GM21381 (cell line): Measurements from ENCODE around the gene VPS52.
"Not testable (repeated sequence)": the region's sequence is repeated elsewhere in the genome, so short reads cannot be mapped to it uniquely, and the experiment has no call there.

Experiments
- ATAC-seq: cut with Tn5 transposase; IDR thresholded peaks from one replicate; pipeline ENCODE4 v1.9.1; 2021; ENCODE audit warnings: mild to moderate bottlenecking, moderate library complexity; ENCODE audit not compliant: unreplicated experiment

VPS52 gene

GRCh38 chr6:33285214-33285613 lies 13.5 kb upstream of the VPS52 start:
- ATAC-seq = not testable (repeated sequence)

GRCh38 chr6:33280539-33280938 lies 8.9 kb upstream of the VPS52 start:
- no peak for ATAC-seq

- ATAC-seq = no peak
Observed at GRCh38 chr6:33279971-33280511, 8.4 kb upstream of the VPS52 start.

- ATAC-seq = no peak
Observed at GRCh38 chr6:33279257-33279695, 7.6 kb upstream of the VPS52 start.

GRCh38 chr6:33278810-33279209 lies 7.1 kb upstream of the VPS52 start:
- no peak for ATAC-seq

GRCh38 chr6:33278392-33278741 lies 6.7 kb upstream of the VPS52 start:
- no peak for ATAC-seq

- no peak for ATAC-seq
Observed at GRCh38 chr6:33277663-33278391, 6.2 kb upstream of the VPS52 start.

GRCh38 chr6:33276864-33277662 lies 5.4 kb upstream of the VPS52 start, which contains the start of gene B3GALT4:
Gene B3GALT4, plus strand, starts transcription at chr6:33277123. Its CDS starts 297 bp downstream, at chr6:33277420.
- ATAC-seq = peak; percentile 53

- no peak for ATAC-seq
Observed at GRCh38 chr6:33276581-33276863, 4.8 kb upstream of the VPS52 start.

- not testable (repeated sequence) for ATAC-seq
Observed at GRCh38 chr6:33275795-33276580, 4.3 kb upstream of the VPS52 start.

- ATAC-seq = no peak
Observed at GRCh38 chr6:33273924-33274902, 2.5 kb upstream of the VPS52 start.

- ATAC-seq = no peak
Observed at GRCh38 chr6:33273129-33273923, 1.6 kb upstream of the VPS52 start.

- ATAC-seq = no peak
Observed at GRCh38 chr6:33272275-33273128, 826 bp upstream of the VPS52 start.

- ATAC-seq = no peak
Observed at GRCh38 chr6:33271117-33271467, 584 bp downstream of the VPS52 start.

- no peak for ATAC-seq
Observed at GRCh38 chr6:33264015-33264414, 7.7 kb downstream of the VPS52 start.

- not testable (repeated sequence) for ATAC-seq
Observed at GRCh38 chr6:33262490-33262889, 9.2 kb downstream of the VPS52 start.

GRCh38 chr6:33259032-33259431 lies 12.6 kb downstream of the VPS52 start:
- ATAC-seq = no peak

GRCh38 chr6:33254591-33254990 lies 17.1 kb downstream of the VPS52 start:
- ATAC-seq = no peak

- ATAC-seq = no peak
Observed at GRCh38 chr6:33252759-33253158, 18.9 kb downstream of the VPS52 start.
